Measurements from ENCODE around the gene ACAP2.

The ACAP2 gene

DNA sequence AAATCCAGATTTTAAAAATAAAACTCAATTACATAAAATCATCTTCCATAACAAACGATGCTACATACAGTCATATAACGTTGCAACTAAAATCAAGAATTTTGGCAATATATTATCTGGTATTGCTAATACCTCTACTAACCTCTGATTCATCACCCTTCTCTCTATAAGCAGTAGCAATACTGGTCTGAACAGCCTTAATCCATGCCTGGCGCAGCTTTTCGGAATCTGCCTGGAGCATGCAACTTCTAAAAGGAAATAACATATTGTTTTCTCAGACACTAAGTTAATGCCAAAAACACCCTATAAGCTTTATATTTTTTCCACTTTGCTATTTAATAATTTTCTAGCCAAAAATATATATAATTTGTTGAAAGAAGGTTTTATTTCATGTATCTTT is 136.5 kb downstream of the ACAP2 start:
- no peak overlapping the region for H3K27ac ChIP-seq (replicated peaks)
- H3K4me3 ChIP-seq (replicated peaks; ENCODE audit: insufficient read depth, low read length): no peak overlapping the region
- no peak for DNase-seq (ENCODE audit: low read depth in 1 of 2, low spot score in 1 of 2)
- TF ChIP-seq POLR2AphosphoS5 (IDR thresholded peaks at IDR 0.05; ENCODE audit: low read depth) (no peak), GABPA (IDR thresholded peaks at IDR 0.05; ENCODE audit: low read depth) (no peak)
- TF ChIP-seq, protein P1, sequence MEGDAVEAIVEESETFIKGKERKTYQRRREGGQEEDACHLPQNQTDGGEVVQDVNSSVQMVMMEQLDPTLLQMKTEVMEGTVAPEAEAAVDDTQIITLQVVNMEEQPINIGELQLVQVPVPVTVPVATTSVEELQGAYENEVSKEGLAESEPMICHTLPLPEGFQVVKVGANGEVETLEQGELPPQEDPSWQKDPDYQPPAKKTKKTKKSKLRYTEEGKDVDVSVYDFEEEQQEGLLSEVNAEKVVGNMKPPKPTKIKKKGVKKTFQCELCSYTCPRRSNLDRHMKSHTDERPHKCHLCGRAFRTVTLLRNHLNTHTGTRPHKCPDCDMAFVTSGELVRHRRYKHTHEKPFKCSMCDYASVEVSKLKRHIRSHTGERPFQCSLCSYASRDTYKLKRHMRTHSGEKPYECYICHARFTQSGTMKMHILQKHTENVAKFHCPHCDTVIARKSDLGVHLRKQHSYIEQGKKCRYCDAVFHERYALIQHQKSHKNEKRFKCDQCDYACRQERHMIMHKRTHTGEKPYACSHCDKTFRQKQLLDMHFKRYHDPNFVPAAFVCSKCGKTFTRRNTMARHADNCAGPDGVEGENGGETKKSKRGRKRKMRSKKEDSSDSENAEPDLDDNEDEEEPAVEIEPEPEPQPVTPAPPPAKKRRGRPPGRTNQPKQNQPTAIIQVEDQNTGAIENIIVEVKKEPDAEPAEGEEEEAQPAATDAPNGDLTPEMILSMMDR (IDR thresholded peaks at IDR 0.05; ENCODE audit: insufficient read depth, low read length): no peak
- H3K27me3 ChIP-seq (ENCODE audit: insufficient read depth, poor library complexity, severe bottlenecking): no peaks in the 10 kb centered on the region

DNA sequence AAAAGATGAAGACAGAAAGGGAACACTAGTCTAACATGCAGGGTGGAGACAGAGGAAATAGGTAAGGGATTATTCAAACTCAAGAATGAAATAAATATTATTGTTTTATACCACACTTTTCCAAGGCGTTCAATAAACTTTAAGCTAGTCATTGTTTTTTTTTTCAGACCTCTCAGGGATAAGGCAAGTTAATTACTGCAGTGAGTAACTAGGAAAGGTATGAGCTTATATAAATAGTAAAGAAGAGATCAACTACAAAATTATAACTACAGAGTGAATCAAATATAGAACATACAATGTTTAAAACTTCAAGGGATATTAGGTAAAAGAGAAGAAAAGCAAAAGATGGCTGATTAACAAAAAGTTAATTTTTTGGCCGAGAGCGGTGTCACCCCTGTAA is 140.4 kb downstream of the ACAP2 start:
- H3K27me3 ChIP-seq (ENCODE audit: insufficient read depth, poor library complexity, severe bottlenecking): no peaks in the 10 kb centered on the region
- DNase-seq (ENCODE audit: low read depth in 1 of 2, low spot score in 1 of 2): no peak
- TF ChIP-seq SPI1 (IDR thresholded peaks at IDR 0.05; ENCODE audit: borderline replicate concordance, low read depth) (no peak), POLR2AphosphoS5 (IDR thresholded peaks at IDR 0.05; ENCODE audit: low read depth) (no peak), GABPA (IDR thresholded peaks at IDR 0.05; ENCODE audit: low read depth) (no peak)
- TF ChIP-seq, protein P1 (IDR thresholded peaks at IDR 0.05; ENCODE audit: insufficient read depth, low read length): no peak
- TF ChIP-seq, protein P2, sequence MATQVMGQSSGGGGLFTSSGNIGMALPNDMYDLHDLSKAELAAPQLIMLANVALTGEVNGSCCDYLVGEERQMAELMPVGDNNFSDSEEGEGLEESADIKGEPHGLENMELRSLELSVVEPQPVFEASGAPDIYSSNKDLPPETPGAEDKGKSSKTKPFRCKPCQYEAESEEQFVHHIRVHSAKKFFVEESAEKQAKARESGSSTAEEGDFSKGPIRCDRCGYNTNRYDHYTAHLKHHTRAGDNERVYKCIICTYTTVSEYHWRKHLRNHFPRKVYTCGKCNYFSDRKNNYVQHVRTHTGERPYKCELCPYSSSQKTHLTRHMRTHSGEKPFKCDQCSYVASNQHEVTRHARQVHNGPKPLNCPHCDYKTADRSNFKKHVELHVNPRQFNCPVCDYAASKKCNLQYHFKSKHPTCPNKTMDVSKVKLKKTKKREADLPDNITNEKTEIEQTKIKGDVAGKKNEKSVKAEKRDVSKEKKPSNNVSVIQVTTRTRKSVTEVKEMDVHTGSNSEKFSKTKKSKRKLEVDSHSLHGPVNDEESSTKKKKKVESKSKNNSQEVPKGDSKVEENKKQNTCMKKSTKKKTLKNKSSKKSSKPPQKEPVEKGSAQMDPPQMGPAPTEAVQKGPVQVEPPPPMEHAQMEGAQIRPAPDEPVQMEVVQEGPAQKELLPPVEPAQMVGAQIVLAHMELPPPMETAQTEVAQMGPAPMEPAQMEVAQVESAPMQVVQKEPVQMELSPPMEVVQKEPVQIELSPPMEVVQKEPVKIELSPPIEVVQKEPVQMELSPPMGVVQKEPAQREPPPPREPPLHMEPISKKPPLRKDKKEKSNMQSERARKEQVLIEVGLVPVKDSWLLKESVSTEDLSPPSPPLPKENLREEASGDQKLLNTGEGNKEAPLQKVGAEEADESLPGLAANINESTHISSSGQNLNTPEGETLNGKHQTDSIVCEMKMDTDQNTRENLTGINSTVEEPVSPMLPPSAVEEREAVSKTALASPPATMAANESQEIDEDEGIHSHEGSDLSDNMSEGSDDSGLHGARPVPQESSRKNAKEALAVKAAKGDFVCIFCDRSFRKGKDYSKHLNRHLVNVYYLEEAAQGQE (IDR thresholded peaks at IDR 0.05; ENCODE audit: insufficient replicate concordance, low read depth): no peak

DNA sequence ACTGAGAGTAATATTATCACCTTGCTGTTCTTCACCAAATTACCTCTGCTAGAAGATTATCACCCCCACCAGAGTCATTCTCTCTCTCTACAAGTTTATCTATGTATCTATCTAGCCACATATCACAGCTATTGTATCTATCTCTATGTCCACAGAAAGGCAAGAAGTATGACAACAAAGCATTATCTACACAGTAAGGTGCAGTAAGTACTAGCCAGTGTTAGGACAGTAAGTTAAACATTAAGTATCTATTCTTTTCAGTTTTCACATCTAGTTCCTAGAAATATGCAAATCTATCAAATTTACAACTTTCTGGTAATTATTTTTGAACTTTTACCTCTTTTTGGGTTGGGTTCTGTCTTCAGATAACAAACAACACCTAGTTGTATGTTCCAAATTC is 145.4 kb downstream of the ACAP2 start:
- no peak for TF ChIP-seq POLR2AphosphoS5 (IDR thresholded peaks at IDR 0.05; ENCODE audit: low read depth)
- TF ChIP-seq SPI1 (IDR thresholded peaks at IDR 0.05; ENCODE audit: borderline replicate concordance, low read depth): no peak
- DNase-seq (ENCODE audit: low read depth in 1 of 2, low spot score in 1 of 2): no peak
- Histone ChIP-seq H3K27ac (replicated peaks) (no peak overlapping the region), H3K27me3 (ENCODE audit: insufficient read depth, poor library complexity, severe bottlenecking) (no peaks in the 10 kb centered on the region), H3K4me3 (replicated peaks; ENCODE audit: insufficient read depth, low read length) (no peak overlapping the region)

More for the DNA sequence above, 140.4 kb downstream of the ACAP2 start:
- Histone ChIP-seq H3K27ac (replicated peaks) (no peak overlapping the region), H3K4me3 (replicated peaks; ENCODE audit: insufficient read depth, low read length) (no peak overlapping the region)

DNA sequence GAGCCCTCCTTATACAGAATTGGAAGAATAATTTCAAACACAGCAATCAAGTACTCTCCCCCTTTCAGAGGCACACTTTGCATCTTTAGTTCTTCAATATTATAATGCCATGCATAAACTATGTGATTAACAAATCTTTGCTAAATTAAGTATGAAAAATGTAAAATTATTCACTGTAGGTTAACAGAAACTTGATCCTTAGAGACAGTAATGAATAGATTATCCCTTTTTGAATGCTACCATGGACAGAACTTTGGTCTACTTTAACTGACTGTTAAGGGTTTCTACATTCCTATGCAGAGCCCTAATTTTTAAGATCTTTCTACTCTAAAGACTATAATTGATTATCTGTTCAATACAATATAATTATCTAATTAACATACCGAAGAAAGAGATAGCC is 146.2 kb downstream of the ACAP2 start:
- Histone ChIP-seq H3K4me3 (replicated peaks; ENCODE audit: insufficient read depth, low read length) (no peak overlapping the region), H3K27ac (replicated peaks) (no peak overlapping the region), H3K27me3 (ENCODE audit: insufficient read depth, poor library complexity, severe bottlenecking) (no peaks in the 10 kb centered on the region)
- TF ChIP-seq GABPA (IDR thresholded peaks at IDR 0.05; ENCODE audit: low read depth) (no peak), POLR2AphosphoS5 (IDR thresholded peaks at IDR 0.05; ENCODE audit: low read depth) (no peak), SPI1 (IDR thresholded peaks at IDR 0.05; ENCODE audit: borderline replicate concordance, low read depth) (no peak)
- TF ChIP-seq, protein P2 (IDR thresholded peaks at IDR 0.05; ENCODE audit: insufficient replicate concordance, low read depth): no peak
- TF ChIP-seq, protein P1 (IDR thresholded peaks at IDR 0.05; ENCODE audit: insufficient read depth, low read length): no peak
- DNase-seq (ENCODE audit: low read depth in 1 of 2, low spot score in 1 of 2): no peak
